OCI-LY7 (cell line): Measurements from ENCODE around the gene KCNN2. TPM values are rescaled to one million over a fixed set of nuclear protein-coding genes. Genes with fewer than 3 reads are reported as not detected.

Source experiments
- BruUV-seq: library from RNA; stranded (reverse); fragments of 400-500 nt; replicated peaks from 2 replicates; lab custom pipeline; 2021; lab: Mats Ljungman, UMichigan
- CTCF ChIA-PET: fragments of 300-600 bp; sonication (Branson Sonifier 250); formaldehyde crosslinking; loops from one replicate; lab custom pipeline; 2022; ENCODE audit warnings: antibody characterized with exemption; ENCODE audit not compliant: unreplicated experiment; lab: Charles Lee
- POLR2A ChIA-PET: fragments of 300-600 bp; sonication (Branson Sonifier 250); formaldehyde crosslinking; loops from one replicate; lab custom pipeline; 2022; ENCODE audit warnings: antibody characterized with exemption; lab: Charles Lee
- DNase-seq: peaks from one replicate; pipeline ENCODE4 v3.0.0-alpha.2; 2015; ENCODE audit warnings: low spot score
- H2AFZ ChIP-seq: fragments of 200-600 bp; sonication (generic), shearing (Covaris generic); 2 replicates; pipeline ENCODE4 v1.6.1; 2014; ENCODE audit warnings: mild to moderate bottlenecking, antibody characterized with exemption, low read length, moderate library complexity
- H3K27ac ChIP-seq: fragments of 200-600 bp; sonication (generic); 2 replicates; pipeline ENCODE4 v1.5.1; 2014; ENCODE audit warnings: mixed run types, low read depth, mild to moderate bottlenecking, moderate library complexity, low read length, inconsistent platforms; ENCODE audit not compliant: poor library complexity, severe bottlenecking
- H3K36me3 ChIP-seq: fragments of 200-600 bp; sonication (generic); 2 replicates; pipeline ENCODE4 v1.6.1; 2014; ENCODE audit warnings: mild to moderate bottlenecking, antibody characterized with exemption, low read length, moderate library complexity, mixed read lengths; ENCODE audit not compliant: insufficient read depth
- H3K4me1 ChIP-seq: fragments of 200-600 bp; sonication (generic); 2 replicates; pipeline ENCODE4 v1.5.1; 2014; ENCODE audit warnings: mild to moderate bottlenecking, low read length; ENCODE audit not compliant: insufficient read depth, poor library complexity, severe bottlenecking
- H3K4me2 ChIP-seq: fragments of 200-600 bp; sonication (generic); 2 replicates; pipeline ENCODE4 v1.6.1; 2014; ENCODE audit warnings: mild to moderate bottlenecking, low read length
- H3K4me3 ChIP-seq: fragments of 200-600 bp; sonication (generic); 2 replicates; pipeline ENCODE4 v1.5.1; 2014; ENCODE audit warnings: mild to moderate bottlenecking, low read depth, low read length; ENCODE audit not compliant: poor library complexity, severe bottlenecking
- H3K79me2 ChIP-seq: fragments of 200-600 bp; sonication (generic); 2 replicates; pipeline ENCODE4 v1.6.1; 2016; ENCODE audit warnings: low read depth, mild to moderate bottlenecking, low read length, moderate library complexity, mixed read lengths; ENCODE audit not compliant: insufficient read depth
- H3K9me2 ChIP-seq: fragments of 200-600 bp; sonication (generic); 2 replicates; pipeline ENCODE4 v1.6.1; 2016; ENCODE audit warnings: mild to moderate bottlenecking, low read length, mixed read lengths; ENCODE audit not compliant: insufficient read depth
- H3K9me3 ChIP-seq: fragments of 200-600 bp; sonication (generic); 2 replicates; pipeline ENCODE4 v1.6.1; 2014; ENCODE audit warnings: mild to moderate bottlenecking, mixed run types, low read length, mixed read lengths
- H4K20me1 ChIP-seq: fragments of 200-600 bp; sonication (generic); 2 replicates; pipeline ENCODE4 v1.6.1; 2014; ENCODE audit warnings: mild to moderate bottlenecking, antibody characterized with exemption, low read length, moderate library complexity, mixed read lengths; ENCODE audit not compliant: insufficient read depth
- CTCF ChIP-seq: fragments of 200-600 bp; sonication (generic); conservative IDR thresholded peaks from 2 replicates; pipeline ENCODE4 v1.5.1; 2014; ENCODE audit warnings: mild to moderate bottlenecking, antibody characterized with exemption, low read length, moderate library complexity, mixed read lengths
- EZH2phosphoT487 ChIP-seq: fragments of 200-600 bp; sonication (generic); IDR thresholded peaks from 2 replicates; pipeline ENCODE4 v1.6.1; 2018; ENCODE audit warnings: low read depth, borderline replicate concordance, mild to moderate bottlenecking, mixed run types, antibody characterized with exemption, low read length, moderate library complexity, mixed read lengths
- intact Hi-C: fragments of 100-400 bp; cut with micrococcal nuclease; formaldehyde crosslinking; loops from one replicate; pipeline ENCODE4 v1.10.0; 2022; ENCODE audit not compliant: unreplicated experiment
- total RNA-seq, 2 experiments: library from RNA; depleted of rRNA in 1 of 2; stranded (reverse); fragments of >200 nt in 1 of 2; shearing (Covaris generic) in 1 of 2; gene quantifications; 2 replicates each; pipeline ENCODE4 v1.2.3, GENCODE V29; 2014 to 2022

KCNN2 gene
- total RNA-seq, 2 experiments from 2014 or later = not detected

GRCh38 chr5:114327474-114327873 lies 34.4 kb upstream of the KCNN2 start:
- no peak overlapping the region for H3K4me2 ChIP-seq
- no TSS peak for BruUV-seq
- ChIA-PET POLR2A (no interaction called here), CTCF (no interaction called here)
- no peak overlapping the region for H2AFZ ChIP-seq
- H3K4me1 ChIP-seq = no peaks in the 10 kb centered on the region
- no peak overlapping the region for H3K27ac ChIP-seq
- TF ChIP-seq CTCF (no peak), EZH2phosphoT487 (no peak)
- H3K4me3 ChIP-seq = no peak overlapping the region
- DNase-seq = no peak
- H4K20me1 ChIP-seq = no peaks in the 10 kb centered on the region
- H3K9me2 ChIP-seq = no peaks in the 10 kb centered on the region
- no peaks in the 10 kb centered on the region for H3K9me3 ChIP-seq
- no peaks in the 10 kb centered on the region for H3K36me3 ChIP-seq
- H3K79me2 ChIP-seq = no peaks in the 10 kb centered on the region
- intact Hi-C loops = no loop called here

DNA sequence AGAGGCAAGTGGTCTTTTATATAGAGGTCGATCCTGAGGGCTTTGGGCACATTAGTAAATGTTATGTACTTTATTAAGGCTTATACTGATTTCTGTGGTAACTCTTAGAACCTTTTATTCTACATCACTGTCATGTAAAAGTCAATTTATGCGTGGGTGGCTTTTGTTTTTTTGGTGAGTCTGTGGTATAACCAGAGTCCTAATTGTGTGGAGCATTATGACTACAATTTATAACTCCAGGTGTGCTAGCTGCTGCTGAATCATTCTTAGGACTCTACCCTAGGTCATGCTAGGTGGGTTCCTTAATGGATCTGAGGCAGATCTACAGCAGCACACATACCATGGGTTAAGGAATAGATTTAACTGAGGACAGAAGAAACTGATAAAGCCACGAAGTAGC lies 33.9 kb upstream of the KCNN2 start:
- no peaks in the 10 kb centered on the region for H3K9me2 ChIP-seq
- no peak overlapping the region for H3K27ac ChIP-seq
- ChIA-PET POLR2A (interaction anchor here (0.7 kb wide), 1 partner anchor 12 kb away, joined by 4 read pairs; no protein-coding TSS in a partner anchor), CTCF (no interaction called here)
- intact Hi-C loops = no loop called here
- no peaks in the 10 kb centered on the region for H3K79me2 ChIP-seq
- H3K4me3 ChIP-seq = no peak overlapping the region
- no peak overlapping the region for H2AFZ ChIP-seq
- no peak overlapping the region for H3K4me2 ChIP-seq
- no peaks in the 10 kb centered on the region for H3K4me1 ChIP-seq
- no peaks in the 10 kb centered on the region for H3K9me3 ChIP-seq
- no peak for DNase-seq
- TF ChIP-seq CTCF = no peak
- TF ChIP-seq EZH2phosphoT487 = no peak
- H3K36me3 ChIP-seq = no peaks in the 10 kb centered on the region
- no peaks in the 10 kb centered on the region for H4K20me1 ChIP-seq
- BruUV-seq = no TSS peak

DNA sequence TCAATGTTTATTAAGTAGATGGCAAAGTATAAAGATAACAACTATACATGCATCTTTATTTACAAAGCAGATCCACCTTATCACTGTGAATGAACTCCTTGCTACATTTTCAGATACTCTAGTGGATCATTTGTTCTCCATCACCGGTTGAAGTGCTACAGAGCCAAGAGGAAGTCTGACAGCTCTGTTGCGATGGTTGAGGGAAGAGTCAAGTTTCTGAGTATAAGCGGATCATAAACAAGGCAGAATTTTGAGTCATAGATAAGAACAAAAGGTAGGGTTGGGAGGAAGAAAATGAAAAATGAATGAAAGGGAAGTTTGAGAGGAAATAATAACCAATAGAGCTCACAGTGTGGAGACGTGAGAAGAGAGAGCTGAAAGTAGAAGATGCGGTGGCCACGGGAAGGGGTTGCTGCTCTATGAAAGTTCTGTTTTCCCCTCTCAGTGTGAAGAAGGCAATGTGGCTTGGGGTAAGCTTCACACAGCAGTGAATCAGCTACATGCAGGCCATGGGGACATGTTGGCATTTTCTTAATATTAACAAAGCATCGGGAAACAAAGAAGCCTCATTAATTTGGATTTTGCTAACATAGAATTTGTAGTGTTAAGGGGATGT lies 30.8 kb upstream of the KCNN2 start:
- Histone ChIP-seq H3K4me1 (no peaks in the 10 kb centered on the region), H3K9me3 (no peaks in the 10 kb centered on the region), H3K27ac (no peak overlapping the region), H3K4me2 (no peak overlapping the region), H2AFZ (no peak overlapping the region), H4K20me1 (no peaks in the 10 kb centered on the region), H3K79me2 (no peaks in the 10 kb centered on the region), H3K36me3 (no peaks in the 10 kb centered on the region), H3K4me3 (no peak overlapping the region), H3K9me2 (no peaks in the 10 kb centered on the region)
- intact Hi-C loops = no loop called here
- ChIA-PET POLR2A (interaction anchor here (0.6 to 1.2 kb wide), 3 partner anchors 10 to 149 kb away, joined by 3 to 4 read pairs (median 3); no protein-coding TSS in a partner anchor), CTCF (no interaction called here)
- DNase-seq = no peak
- TF ChIP-seq CTCF = no peak
- TF ChIP-seq EZH2phosphoT487 = no peak
- no TSS peak for BruUV-seq
